ENCODE measurements around the gene AGAP1. TPM values are rescaled to one million over a fixed set of nuclear protein-coding genes. Genes with fewer than 3 reads are reported as not detected.

AGAP1 gene
- polyA plus RNA-seq, 2 of the 4 experiments (the other 2 are of a cell fraction), result 20.2 to 21.9 TPM

DNA sequence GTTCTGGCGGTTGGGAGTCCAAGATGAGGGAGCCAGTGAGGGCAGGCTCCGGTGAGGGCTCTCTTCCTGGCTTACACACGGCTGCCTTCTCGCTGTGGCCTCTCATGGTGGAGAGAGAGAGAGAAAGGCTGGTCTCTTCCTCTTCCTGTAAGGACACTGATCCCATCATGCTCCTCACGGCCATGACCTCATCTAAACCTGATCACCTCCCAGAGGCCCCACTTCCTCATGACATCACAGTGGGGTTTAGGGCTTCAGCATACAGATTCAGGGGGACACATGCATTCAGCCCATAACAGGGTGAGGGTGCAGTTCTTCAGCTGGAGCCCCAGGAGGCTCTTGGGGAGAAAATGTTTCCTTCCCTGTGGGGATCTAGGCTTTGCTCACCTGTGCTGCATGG lies 29.2 kb downstream of the AGAP1 start (continued):
- TF ChIP-seq HOXA7 (CRISPR knock-in tag; IDR thresholded peaks at IDR 0.05), result no peak
- TF ChIP-seq CBX8 (IDR thresholded peaks at IDR 0.05), result no peak
- TF ChIP-seq, protein P1, sequence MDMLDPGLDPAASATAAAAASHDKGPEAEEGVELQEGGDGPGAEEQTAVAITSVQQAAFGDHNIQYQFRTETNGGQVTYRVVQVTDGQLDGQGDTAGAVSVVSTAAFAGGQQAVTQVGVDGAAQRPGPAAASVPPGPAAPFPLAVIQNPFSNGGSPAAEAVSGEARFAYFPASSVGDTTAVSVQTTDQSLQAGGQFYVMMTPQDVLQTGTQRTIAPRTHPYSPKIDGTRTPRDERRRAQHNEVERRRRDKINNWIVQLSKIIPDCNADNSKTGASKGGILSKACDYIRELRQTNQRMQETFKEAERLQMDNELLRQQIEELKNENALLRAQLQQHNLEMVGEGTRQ (IDR thresholded peaks at IDR 0.05), result no peak

DNA sequence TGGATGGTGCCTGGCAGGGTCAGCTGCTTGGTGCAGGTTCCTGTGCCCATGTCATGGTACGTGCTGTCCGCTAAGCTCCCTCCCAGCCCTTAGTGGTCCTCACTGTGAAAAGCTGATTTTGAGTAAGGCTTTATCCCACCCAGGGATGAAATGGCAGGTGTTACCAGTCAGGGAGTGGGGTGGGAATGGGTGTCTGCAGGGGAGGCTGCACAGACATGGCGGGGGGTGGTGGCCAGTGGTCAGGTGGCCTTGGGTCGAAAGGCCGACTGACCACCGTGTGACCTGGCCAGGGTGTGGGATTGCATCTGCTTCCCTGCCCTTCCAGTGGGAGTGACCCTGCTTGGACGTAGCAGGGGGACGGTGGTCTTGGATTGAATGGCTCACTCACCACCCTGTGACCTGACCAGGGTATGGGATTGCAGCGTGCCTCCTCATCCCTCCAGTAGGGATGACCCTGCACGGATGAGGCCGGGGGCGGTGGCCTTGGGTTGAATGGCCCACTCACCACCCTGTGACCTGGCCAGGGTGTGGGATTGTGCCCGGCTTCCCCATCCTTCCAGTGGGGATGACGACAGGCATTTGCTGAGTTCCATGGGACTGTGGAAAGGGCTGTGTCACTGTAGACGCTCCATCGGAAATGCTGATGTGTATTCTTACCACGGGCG lies 29.8 kb downstream of the AGAP1 start:
- CTCF ChIA-PET, result no interaction called here

DNA sequence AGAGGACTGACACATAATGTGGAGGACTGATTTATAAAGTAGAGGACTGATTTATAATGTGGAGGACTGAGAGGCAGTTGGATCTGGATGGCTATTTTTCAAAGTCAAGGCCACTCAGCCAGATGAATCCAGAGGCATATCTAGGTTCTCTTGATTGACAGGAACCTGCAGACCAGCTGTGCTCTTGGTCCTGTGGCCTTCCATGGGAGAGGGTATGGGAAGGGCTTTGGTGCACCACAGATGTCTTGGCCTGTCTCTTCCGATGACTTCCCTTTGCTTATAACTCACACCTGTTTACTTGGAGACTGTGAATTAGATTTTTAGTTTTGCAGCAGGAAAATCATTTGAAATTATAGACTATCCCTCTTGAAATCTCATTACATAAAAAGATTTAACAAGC lies 32.3 kb downstream of the AGAP1 start:
- ATAC-seq, result no peak
- Histone ChIP-seq H3K4me1 (no peaks in the 10 kb centered on the region), H3K4me3 (no peak overlapping the region), H3K27ac (no peak overlapping the region), H3K4me2 (no peak overlapping the region), H3K9me3 (no peaks in the 10 kb centered on the region)
- DNase-seq (ENCODE audit: low read depth in 1 of 2, low spot score in 1 of 2), result no peak
- TF ChIP-seq, protein P2, sequence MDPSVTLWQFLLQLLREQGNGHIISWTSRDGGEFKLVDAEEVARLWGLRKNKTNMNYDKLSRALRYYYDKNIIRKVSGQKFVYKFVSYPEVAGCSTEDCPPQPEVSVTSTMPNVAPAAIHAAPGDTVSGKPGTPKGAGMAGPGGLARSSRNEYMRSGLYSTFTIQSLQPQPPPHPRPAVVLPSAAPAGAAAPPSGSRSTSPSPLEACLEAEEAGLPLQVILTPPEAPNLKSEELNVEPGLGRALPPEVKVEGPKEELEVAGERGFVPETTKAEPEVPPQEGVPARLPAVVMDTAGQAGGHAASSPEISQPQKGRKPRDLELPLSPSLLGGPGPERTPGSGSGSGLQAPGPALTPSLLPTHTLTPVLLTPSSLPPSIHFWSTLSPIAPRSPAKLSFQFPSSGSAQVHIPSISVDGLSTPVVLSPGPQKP (IDR thresholded peaks at IDR 0.05; ENCODE audit: low read depth, low read length), result no peak
- TF ChIP-seq HOXA7 (CRISPR knock-in tag; IDR thresholded peaks at IDR 0.05) (no peak), NPAS2 (CRISPR knock-in tag; IDR thresholded peaks at IDR 0.05; ENCODE audit: borderline replicate concordance) (no peak), CBX8 (IDR thresholded peaks at IDR 0.05) (no peak), MAFK (IDR thresholded peaks at IDR 0.05; ENCODE audit: partially characterized antibody) (no peak), TFCP2L1 (CRISPR knock-in tag; IDR thresholded peaks at IDR 0.05) (no peak), FOXS1 (CRISPR knock-in tag; IDR thresholded peaks at IDR 0.05) (no peak), RCOR1 (IDR thresholded peaks at IDR 0.05; ENCODE audit: low read depth, low read length) (no peak), EHMT2 (IDR thresholded peaks at IDR 0.05; ENCODE audit: low read depth) (no peak)
- TF ChIP-seq, protein P1 (IDR thresholded peaks at IDR 0.05), result no peak
- TF ChIP-seq, protein P3, sequence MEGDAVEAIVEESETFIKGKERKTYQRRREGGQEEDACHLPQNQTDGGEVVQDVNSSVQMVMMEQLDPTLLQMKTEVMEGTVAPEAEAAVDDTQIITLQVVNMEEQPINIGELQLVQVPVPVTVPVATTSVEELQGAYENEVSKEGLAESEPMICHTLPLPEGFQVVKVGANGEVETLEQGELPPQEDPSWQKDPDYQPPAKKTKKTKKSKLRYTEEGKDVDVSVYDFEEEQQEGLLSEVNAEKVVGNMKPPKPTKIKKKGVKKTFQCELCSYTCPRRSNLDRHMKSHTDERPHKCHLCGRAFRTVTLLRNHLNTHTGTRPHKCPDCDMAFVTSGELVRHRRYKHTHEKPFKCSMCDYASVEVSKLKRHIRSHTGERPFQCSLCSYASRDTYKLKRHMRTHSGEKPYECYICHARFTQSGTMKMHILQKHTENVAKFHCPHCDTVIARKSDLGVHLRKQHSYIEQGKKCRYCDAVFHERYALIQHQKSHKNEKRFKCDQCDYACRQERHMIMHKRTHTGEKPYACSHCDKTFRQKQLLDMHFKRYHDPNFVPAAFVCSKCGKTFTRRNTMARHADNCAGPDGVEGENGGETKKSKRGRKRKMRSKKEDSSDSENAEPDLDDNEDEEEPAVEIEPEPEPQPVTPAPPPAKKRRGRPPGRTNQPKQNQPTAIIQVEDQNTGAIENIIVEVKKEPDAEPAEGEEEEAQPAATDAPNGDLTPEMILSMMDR (IDR thresholded peaks at IDR 0.05), result no peak
- TF ChIP-seq, protein P4, sequence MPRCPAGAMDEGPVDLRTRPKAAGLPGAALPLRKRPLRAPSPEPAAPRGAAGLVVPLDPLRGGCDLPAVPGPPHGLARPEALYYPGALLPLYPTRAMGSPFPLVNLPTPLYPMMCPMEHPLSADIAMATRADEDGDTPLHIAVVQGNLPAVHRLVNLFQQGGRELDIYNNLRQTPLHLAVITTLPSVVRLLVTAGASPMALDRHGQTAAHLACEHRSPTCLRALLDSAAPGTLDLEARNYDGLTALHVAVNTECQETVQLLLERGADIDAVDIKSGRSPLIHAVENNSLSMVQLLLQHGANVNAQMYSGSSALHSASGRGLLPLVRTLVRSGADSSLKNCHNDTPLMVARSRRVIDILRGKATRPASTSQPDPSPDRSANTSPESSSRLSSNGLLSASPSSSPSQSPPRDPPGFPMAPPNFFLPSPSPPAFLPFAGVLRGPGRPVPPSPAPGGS (IDR thresholded peaks at IDR 0.05), result no peak
- TF ChIP-seq, protein P5, sequence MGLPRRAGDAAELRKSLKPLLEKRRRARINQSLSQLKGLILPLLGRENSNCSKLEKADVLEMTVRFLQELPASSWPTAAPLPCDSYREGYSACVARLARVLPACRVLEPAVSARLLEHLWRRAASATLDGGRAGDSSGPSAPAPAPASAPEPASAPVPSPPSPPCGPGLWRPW (IDR thresholded peaks at IDR 0.05), result no peak
- FAIRE-seq, result no peak
- POLR2A ChIA-PET, result no interaction called here
- 87% methylated on average over 1 of the region's 1 CpG for WGBS (ENCODE audit: missing lambda C conversion rate)
- CTCF ChIA-PET, result no interaction called here

More for the DNA sequence above, 29.8 kb downstream of the AGAP1 start:
- POLR2A ChIA-PET, result no interaction called here
- ATAC-seq (peak in 1 of 2 experiments; percentile 34; a peak in 1 of 6 replicates), FAIRE-seq (no peak), DNase-seq (ENCODE audit: low read depth in 1 of 2, low spot score in 1 of 2) (no peak)
- Histone ChIP-seq H3K4me1 (peaks cover 2% of the 10 kb centered on the region; the same call in 1 of the 3 replicates), H3K27ac (no peak overlapping the region), H3K4me2 (no peak overlapping the region), H3K4me3 (no peak overlapping the region), H3K9me3 (no peaks in the 10 kb centered on the region)
- 94% methylated on average over 12 of the region's 18 CpGs for WGBS (ENCODE audit: missing lambda C conversion rate)
- TF ChIP-seq JUNB (IDR thresholded peaks at IDR 0.05), result no peak
- TF ChIP-seq CEBPB (IDR thresholded peaks at IDR 0.05), result no peak
- no peak for TF ChIP-seq FOSB (CRISPR knock-in tag; IDR thresholded peaks at IDR 0.05)
- no peak for TF ChIP-seq SMC3 (IDR thresholded peaks at IDR 0.05)
- TF ChIP-seq EP300 (IDR thresholded peaks at IDR 0.05), result no peak
- TF ChIP-seq FOXS1 (CRISPR knock-in tag; IDR thresholded peaks at IDR 0.05), result no peak
- TF ChIP-seq EHMT2 (IDR thresholded peaks at IDR 0.05; ENCODE audit: low read depth), result no peak
- TF ChIP-seq TFCP2L1 (CRISPR knock-in tag; IDR thresholded peaks at IDR 0.05), result no peak
- no peak for TF ChIP-seq JUN (IDR thresholded peaks at IDR 0.05)
- TF ChIP-seq EHF (CRISPR knock-in tag; IDR thresholded peaks at IDR 0.05), result no peak
- TF ChIP-seq, protein P6, sequence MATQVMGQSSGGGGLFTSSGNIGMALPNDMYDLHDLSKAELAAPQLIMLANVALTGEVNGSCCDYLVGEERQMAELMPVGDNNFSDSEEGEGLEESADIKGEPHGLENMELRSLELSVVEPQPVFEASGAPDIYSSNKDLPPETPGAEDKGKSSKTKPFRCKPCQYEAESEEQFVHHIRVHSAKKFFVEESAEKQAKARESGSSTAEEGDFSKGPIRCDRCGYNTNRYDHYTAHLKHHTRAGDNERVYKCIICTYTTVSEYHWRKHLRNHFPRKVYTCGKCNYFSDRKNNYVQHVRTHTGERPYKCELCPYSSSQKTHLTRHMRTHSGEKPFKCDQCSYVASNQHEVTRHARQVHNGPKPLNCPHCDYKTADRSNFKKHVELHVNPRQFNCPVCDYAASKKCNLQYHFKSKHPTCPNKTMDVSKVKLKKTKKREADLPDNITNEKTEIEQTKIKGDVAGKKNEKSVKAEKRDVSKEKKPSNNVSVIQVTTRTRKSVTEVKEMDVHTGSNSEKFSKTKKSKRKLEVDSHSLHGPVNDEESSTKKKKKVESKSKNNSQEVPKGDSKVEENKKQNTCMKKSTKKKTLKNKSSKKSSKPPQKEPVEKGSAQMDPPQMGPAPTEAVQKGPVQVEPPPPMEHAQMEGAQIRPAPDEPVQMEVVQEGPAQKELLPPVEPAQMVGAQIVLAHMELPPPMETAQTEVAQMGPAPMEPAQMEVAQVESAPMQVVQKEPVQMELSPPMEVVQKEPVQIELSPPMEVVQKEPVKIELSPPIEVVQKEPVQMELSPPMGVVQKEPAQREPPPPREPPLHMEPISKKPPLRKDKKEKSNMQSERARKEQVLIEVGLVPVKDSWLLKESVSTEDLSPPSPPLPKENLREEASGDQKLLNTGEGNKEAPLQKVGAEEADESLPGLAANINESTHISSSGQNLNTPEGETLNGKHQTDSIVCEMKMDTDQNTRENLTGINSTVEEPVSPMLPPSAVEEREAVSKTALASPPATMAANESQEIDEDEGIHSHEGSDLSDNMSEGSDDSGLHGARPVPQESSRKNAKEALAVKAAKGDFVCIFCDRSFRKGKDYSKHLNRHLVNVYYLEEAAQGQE (IDR thresholded peaks at IDR 0.05), result no peak
- TF ChIP-seq, protein P7, sequence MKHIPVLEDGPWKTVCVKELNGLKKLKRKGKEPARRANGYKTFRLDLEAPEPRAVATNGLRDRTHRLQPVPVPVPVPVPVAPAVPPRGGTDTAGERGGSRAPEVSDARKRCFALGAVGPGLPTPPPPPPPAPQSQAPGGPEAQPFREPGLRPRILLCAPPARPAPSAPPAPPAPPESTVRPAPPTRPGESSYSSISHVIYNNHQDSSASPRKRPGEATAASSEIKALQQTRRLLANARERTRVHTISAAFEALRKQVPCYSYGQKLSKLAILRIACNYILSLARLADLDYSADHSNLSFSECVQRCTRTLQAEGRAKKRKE (CRISPR knock-in tag; IDR thresholded peaks at IDR 0.05; ENCODE audit: low read depth), result no peak
- TF ChIP-seq HEYL (CRISPR knock-in tag; IDR thresholded peaks at IDR 0.05), result no peak
- TF ChIP-seq RFX5 (IDR thresholded peaks at IDR 0.05), result no peak
- TF ChIP-seq, protein P5 (IDR thresholded peaks at IDR 0.05), result no peak

Data from A549 (cell line).